Measurements from ENCODE around the gene KPNB1.

Gene KPNB1

DNA sequence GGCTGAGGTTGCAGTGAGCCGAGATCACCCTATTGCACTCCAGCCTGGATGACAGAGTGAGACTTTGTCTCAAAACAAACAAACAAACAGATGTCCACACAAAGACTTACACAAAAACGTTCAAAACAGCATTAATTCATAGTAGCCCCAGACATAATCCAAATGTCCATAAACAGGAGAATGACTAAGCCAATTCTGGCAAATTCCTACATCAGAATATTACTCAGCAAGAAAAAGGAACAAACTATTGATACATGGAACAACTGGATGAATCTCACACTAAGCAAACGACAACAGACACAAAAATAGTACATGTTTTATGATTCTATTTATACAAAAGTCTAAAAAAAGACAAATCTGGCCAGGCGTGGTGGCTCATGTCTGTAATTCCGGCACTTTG is 10.8 kb upstream of the KPNB1 start:
- FAIRE-seq: no peak

DNA sequence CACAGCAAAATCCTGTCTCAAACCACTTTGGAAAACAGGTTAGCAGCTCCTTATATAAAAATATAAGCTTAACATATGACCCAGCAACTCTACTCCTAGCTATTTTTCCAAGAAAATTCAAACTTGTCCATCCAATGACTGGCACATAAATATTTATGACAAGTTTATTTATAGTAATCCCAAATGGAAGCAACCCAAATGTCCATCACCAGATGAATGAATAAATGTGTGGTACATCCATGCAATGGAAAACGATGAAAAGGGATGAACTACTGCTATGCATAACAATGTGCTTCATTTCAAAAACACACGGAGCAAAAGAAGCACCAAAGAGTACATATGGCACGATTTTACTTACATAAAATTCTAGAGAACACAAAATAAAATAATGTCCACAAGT is 9.6 kb upstream of the KPNB1 start:
- FAIRE-seq: no peak

DNA sequence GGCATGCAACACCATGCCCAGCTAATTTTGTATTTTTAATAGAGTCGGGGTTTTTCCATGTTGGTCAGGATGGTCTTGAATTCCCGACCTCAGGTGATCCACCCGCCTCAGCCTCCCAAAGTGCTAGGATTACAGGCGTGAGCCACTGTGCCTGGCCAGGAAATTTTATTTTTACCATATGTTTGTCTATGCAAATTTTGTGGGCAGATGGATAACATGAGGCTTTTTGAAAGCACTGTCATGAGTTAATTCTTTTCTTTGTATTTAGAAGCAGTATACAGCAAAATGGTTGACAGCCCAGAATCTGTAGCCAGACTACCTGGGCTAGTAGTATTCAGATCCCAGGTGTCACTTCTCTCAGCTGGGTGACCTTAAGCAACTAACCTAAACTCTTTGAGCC is 8.5 kb upstream of the KPNB1 start:
- FAIRE-seq: no peak

DNA sequence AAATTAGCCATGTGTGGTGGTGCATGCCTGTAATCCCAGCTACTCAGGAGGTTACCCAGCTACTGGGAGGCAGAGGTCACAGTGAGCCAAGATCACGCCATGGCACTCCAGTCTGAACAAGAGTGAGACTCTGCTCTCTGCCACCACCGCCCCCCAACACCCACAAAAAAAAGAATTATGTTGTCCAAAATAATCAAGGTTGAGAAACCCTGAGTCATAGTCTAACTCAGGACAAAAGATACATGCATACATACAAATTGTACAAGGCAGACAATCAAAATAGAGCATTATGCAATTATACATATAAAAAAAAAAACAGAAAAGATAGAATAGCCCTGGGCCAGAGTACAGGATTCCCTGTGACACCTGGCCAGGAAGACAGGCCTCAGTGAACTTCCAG is 6.6 kb upstream of the KPNB1 start:
- no peak for FAIRE-seq

DNA sequence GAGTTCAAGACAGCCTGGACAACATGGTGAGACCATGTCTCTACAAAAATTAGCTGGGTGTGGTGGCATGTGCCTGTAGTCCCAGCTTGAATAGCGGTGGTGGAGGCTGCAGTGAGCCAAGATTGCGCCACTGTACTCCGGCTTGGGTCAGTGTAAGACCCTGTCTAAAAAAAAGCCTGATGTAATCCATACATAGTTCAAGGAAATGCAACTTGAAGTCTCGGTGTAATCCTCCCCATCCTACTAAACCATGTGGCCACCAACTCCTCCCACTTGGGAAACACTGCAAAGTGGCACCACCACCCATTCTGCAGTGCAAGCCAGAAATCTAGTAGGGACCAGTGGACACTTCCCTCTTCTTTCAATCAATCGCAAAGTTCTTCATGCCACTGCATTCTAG is 5.4 kb upstream of the KPNB1 start:
- FAIRE-seq: no peak

- no peak for FAIRE-seq
Measured at GRCh38 chr17:47649972-47650524, 329 bp downstream of the KPNB1 start.

GRCh38 chr17:47650525-47651522 is 1.1 kb downstream of the KPNB1 start:
- FAIRE-seq: no peak

DNA sequence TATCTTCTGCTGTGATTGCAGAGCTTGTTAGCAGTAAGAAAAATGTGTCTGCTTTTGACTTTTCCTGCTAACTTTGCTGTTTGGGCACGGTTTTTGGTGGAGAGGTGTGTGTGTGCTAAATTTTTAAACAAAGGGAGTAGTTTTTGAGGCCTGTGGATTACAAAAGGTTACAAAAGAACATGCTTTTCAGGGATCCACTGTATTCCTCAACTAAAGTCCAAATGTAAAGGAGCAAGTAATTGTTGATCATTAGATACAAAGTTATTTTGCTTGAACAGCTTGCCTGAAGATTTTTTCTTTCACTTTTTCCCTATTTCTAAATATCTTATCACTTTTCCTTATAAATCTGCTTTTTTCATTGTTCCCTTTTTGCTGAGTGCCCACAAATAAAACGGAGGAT is 2.0 kb downstream of the KPNB1 start:
- no peak for FAIRE-seq

GRCh38 chr17:47652570-47652969 is 2.9 kb downstream of the KPNB1 start:
- FAIRE-seq: no peak

DNA sequence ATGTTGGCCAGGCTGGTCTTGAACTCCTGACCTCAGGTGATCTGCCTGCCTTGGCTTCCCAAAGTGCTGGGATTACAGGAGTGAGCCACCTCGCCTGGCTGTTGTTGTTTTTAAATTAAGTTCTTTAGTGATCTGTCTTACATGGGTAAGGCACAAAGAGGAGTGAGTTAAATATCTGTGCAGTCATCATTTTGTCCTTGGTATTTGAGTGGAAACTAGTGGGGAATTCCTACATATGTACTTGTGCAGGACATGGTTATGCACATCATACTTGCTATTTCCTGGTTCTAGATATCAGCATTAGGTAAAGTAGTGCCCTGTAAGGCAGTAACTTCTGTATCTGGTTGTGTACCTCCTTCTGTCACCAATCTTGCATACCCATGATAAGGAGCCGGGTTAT is 3.7 kb downstream of the KPNB1 start:
- FAIRE-seq: no peak

DNA sequence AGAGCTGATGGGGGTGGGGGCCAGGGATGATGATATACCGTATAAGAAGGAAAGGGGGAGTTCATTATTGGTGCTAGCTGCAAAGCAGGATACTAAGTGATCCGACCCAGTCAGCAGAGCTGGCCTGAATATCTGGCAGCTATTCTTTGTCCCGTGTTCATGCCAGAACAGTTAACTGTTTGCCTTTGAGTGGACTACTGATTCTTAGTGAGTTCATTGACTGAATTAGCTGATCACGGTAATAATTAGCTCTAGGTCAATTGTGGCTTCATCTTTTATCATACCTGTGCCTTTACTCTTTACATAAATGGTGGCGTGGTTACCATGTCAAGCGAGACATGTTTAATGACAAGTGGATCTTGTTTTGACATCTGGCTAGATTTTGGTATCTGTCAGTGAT is 5.3 kb downstream of the KPNB1 start:
- no peak for FAIRE-seq

GRCh38 chr17:47660064-47660492 is 10.4 kb downstream of the KPNB1 start:
- no peak for FAIRE-seq

GRCh38 chr17:47663912-47664623 is 14.3 kb downstream of the KPNB1 start:
- FAIRE-seq: no peak

DNA sequence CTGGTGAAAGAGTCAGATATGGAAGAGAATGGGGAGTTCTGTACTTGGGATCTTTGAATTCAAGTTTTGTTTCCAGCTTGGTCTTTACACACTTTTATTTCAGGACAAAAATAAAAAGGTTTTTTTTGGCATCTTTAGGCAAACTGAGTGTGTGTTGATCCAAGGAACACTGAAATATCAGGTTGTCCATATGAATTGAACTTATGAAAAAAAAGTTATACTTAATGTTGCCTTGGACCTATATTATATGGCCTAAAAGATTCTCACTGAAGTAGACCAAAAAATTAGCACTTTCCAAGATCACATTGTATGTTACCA is 14.9 kb downstream of the KPNB1 start:
- no peak for FAIRE-seq

DNA sequence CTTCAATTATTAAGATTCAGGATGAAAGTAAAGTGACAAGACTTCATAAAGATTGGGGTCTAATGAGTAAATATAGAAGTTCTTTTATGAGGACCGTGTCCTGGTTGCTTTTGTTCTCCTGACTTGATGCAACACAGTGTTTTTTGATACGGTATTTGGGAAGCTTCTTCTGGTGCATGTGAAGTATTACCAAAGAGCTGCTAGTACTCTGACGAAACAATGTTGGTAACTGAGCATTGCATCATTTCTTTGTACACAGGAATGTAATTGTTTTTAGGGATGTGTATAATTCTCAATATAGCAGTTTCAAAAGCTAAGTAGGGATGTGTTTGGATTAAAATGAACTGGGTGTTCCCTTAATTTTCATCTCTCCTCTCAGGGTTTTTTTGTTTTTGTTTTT is 15.9 kb downstream of the KPNB1 start:
- FAIRE-seq: no peak

DNA sequence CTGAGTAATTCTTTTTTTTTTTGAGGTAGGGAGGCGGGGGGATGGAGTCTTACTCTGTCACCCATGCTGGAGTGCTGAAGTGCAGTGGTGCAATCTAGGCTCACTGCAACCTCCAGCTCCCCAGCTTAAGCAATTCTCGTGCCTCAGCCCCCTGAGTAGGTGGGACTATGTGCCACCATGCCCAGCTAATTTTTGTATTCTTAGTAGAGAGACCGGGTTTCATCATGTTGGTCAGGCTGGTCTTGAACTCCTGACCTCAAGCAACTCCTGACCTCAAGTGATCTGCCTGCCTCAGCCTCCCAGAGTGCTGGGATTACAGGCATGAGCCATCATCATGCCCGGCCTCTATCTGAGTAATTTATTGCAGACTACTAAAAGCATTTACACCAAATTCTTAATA is 19.4 kb downstream of the KPNB1 start:
- no peak for FAIRE-seq

GRCh38 chr17:47670064-47670463 is 20.3 kb downstream of the KPNB1 start:
- no peak for FAIRE-seq

DNA sequence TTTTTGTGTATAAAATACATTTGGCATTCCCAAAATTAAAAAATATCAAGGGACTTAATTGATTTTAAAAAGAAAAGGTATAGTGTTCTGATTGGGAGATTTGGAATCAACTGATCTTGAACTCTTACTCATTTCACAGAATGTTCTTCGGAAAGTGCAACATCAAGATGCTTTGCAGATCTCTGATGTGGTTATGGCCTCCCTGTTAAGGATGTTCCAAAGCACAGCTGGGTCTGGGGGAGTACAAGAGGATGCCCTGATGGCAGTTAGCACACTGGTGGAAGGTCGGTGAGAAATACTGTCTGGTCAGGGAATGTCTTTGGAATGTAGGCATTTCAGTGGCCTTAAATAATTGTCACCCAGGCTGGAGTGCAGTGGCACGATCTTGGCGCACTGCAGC is 24.8 kb downstream of the KPNB1 start:
- no peak for FAIRE-seq

GRCh38 chr17:47675380-47676198 is 25.9 kb downstream of the KPNB1 start:
- FAIRE-seq: no peak

- no peak for FAIRE-seq
Measured at GRCh38 chr17:47676199-47676472, 26.4 kb downstream of the KPNB1 start.

- no peak for FAIRE-seq
Measured at GRCh38 chr17:47676510-47677165, 26.9 kb downstream of the KPNB1 start.

- FAIRE-seq: no peak
Measured at GRCh38 chr17:47678196-47678595, 28.5 kb downstream of the KPNB1 start.

DNA sequence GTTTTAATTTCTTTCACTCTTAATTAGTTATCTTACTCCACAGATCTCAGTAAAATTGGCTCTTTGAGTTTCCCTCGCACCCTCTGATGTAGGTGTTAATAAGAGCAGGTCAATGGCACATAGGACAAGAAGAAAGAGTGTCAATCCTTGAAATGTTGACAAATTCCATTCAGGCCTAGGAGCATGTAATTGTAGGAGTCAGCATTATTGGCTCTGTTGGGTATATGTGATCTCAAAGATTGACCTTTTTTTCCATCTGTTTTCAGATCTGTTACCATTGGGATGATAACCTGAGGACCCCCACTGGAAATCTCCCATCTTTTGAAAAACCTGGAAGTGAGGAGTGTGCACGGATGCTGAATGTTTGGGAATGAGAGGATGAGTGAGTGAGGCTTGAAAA is 32.4 kb downstream of the KPNB1 start:
- FAIRE-seq: no peak

Measured in colon (tissue), 2 donors.